B cell (primary cell): ENCODE results near the gene NOD2. TPM values are rescaled to one million over a fixed set of nuclear protein-coding genes. Genes with fewer than 3 reads are reported as not detected.

Experiments used
- ATAC-seq: fragments of 200-7000 bp; cut with Tn5 transposase; one replicate; pipeline ENCODE4 v1.10.0; 2021; ENCODE audit warnings: low read depth, mild to moderate bottlenecking, moderate number of reproducible peaks, moderate library complexity
- CTCF ChIA-PET: fragments of 350-600 bp; sonication (Branson Sonifier 250); formaldehyde crosslinking; loops from one replicate; lab custom pipeline; 2021; ENCODE audit warnings: antibody characterized with exemption, inconsistent platforms; lab: Charles Lee
- POLR2A ChIA-PET: fragments of 350-600 bp; sonication (Branson Sonifier 250); formaldehyde crosslinking; loops from one replicate; lab custom pipeline; 2021; ENCODE audit warnings: antibody characterized with exemption; lab: Charles Lee
- DNase-seq: peaks from one replicate; pipeline ENCODE4 v3.0.0; 2013
- H2AFZ ChIP-seq: 2 replicates; pipeline ENCODE4 v1.6.1; 2012; ENCODE audit warnings: mild to moderate bottlenecking, low read depth, low read length; ENCODE audit not compliant: insufficient read depth, poor library complexity, severe bottlenecking
- H3K27ac ChIP-seq, 2 donors: 1 replicate in 1 of 2; 2 replicates in 1 of 2; pipeline ENCODE4 v1.5.1; 2012 to 2013; ENCODE audit warnings: low read length in 2 of 2, mild to moderate bottlenecking in 2 of 2, moderate library complexity in 1 of 2
- H3K27me3 ChIP-seq, 4 experiments: fragments of 200-600 bp in 1 of 4; sonication (generic) in 1 of 4; replicated peaks in 1 of 4; 1 replicate in 2 of 4; 2 replicates in 2 of 4; pipeline versions ENCODE4 v1.6.1 to v1.7.0; 2013 to 2016; ENCODE audit warnings: low read length in 3 of 4, mild to moderate bottlenecking in 2 of 4, mixed read lengths in 1 of 4, moderate library complexity in 1 of 4; ENCODE audit not compliant: insufficient read depth in 4 of 4, control insufficient read depth in 3 of 4; ENCODE audit errors: control extremely low read depth in 1 of 4
- H3K36me3 ChIP-seq, 2 experiments: replicated peaks in 1 of 2; 1 replicate in 1 of 2; 2 replicates in 1 of 2; pipeline versions ENCODE4 v1.6.1 to v1.7.1; 2013; ENCODE audit warnings: low read length in 1 of 2; ENCODE audit not compliant: insufficient read depth in 2 of 2, control insufficient read depth in 1 of 2; ENCODE audit errors: control extremely low read depth in 1 of 2, extremely low read depth in 1 of 2
- H3K4me1 ChIP-seq, 2 donors: fragments of 200-600 bp in 1 of 2; sonication (generic) in 1 of 2; 1 replicate in 1 of 2; 2 replicates in 1 of 2; pipeline versions ENCODE4 v1.5.1 to v1.6.1; 2013 to 2017; ENCODE audit warnings: low read length in 2 of 2; ENCODE audit not compliant: control insufficient read depth in 2 of 2, insufficient read depth in 2 of 2
- H3K4me2 ChIP-seq: replicated peaks from 2 replicates; pipeline ENCODE3; 2012; ENCODE audit warnings: mild to moderate bottlenecking, low read depth, low read length; ENCODE audit not compliant: poor library complexity, severe bottlenecking
- H3K4me3 ChIP-seq, 5 experiments: fragments of 200-600 bp in 1 of 5; sonication (generic) in 1 of 5; 1 replicate in 3 of 5; 2 replicates in 2 of 5; pipeline versions ENCODE4 v1.5.1 to v1.7.0; 2011 to 2016; ENCODE audit warnings: low read length in 4 of 5, mild to moderate bottlenecking in 4 of 5, low read depth in 2 of 5, control low read depth in 1 of 5, moderate library complexity in 1 of 5; ENCODE audit not compliant: insufficient read depth in 1 of 5; ENCODE audit errors: control extremely low read depth in 1 of 5, extremely low read depth in 1 of 5
- H3K79me2 ChIP-seq: fragments of 200-600 bp; sonication (generic); one replicate; pipeline ENCODE4 v1.6.0; 2016; ENCODE audit warnings: low read length; ENCODE audit not compliant: control insufficient read depth, insufficient read depth
- H3K9ac ChIP-seq: fragments of 200-600 bp; sonication (generic); 2 replicates; pipeline ENCODE4 v1.6.1; 2017; ENCODE audit warnings: mild to moderate bottlenecking, low read length, moderate library complexity
- H3K9me3 ChIP-seq, 3 donors: one replicate each; pipeline versions ENCODE4 v1.6.1 to v1.7.1; 2013; ENCODE audit warnings: low read length in 2 of 3; ENCODE audit not compliant: control insufficient read depth in 2 of 3, insufficient read depth in 1 of 3; ENCODE audit errors: control extremely low read depth in 1 of 3
- H4K20me1 ChIP-seq: 2 replicates; pipeline ENCODE4 v1.6.0; 2012; ENCODE audit warnings: mild to moderate bottlenecking, low read length; ENCODE audit not compliant: insufficient read depth, control insufficient read depth, poor library complexity, severe bottlenecking
- H3K27ac Mint-ChIP-seq: one replicate; pipeline ENCODE4 v1.8.0; 2021; ENCODE audit warnings: mixed read lengths
- H3K27me3 Mint-ChIP-seq: one replicate; pipeline ENCODE4 v1.8.0; 2021; ENCODE audit warnings: mixed read lengths
- H3K4me1 Mint-ChIP-seq: one replicate; pipeline ENCODE4 v1.8.0; 2021; ENCODE audit warnings: mixed read lengths
- H3K4me3 Mint-ChIP-seq: one replicate; pipeline ENCODE4 v1.8.0; 2021; ENCODE audit warnings: mixed read lengths
- H3K9me3 Mint-ChIP-seq: one replicate; pipeline ENCODE4 v1.8.0; 2022; ENCODE audit warnings: mixed read lengths; ENCODE audit not compliant: insufficient read depth
- CTCF ChIP-seq: fragments of 200-600 bp; IDR thresholded peaks from one replicate; pipeline ENCODE4 v1.8.0; 2022; ENCODE audit warnings: antibody characterized with exemption, mild to moderate bottlenecking
- EZH2 ChIP-seq: IDR thresholded peaks from 2 replicates; pipeline ENCODE4 v1.6.1; 2012; ENCODE audit warnings: borderline replicate concordance, low read depth, mild to moderate bottlenecking, moderate library complexity, low read length; ENCODE audit not compliant: insufficient read depth, poor library complexity, severe bottlenecking
- WGBS: methylation state at CpG from one replicate; pipeline ENCODE4 v1.1.5; 2013; ENCODE audit warnings: missing lambda C conversion rate; ENCODE audit not compliant: insufficient coverage; 5-methylcytosine and 5-hydroxymethylcytosine counted together
- intact Hi-C: fragments of 100-400 bp; cut with micrococcal nuclease; formaldehyde crosslinking; loops from one replicate; pipeline ENCODE4 v1.10.0; 2022
- polyA plus RNA-seq: library from polyadenylated mRNA; depleted of rRNA; stranded (reverse); fragments of >200 nt; gene quantifications from 2 replicates; pipeline ENCODE4 v1.2.3, GENCODE V29; 2012
- total RNA-seq, 2 donors: library from RNA; stranded (reverse); fragments of 120-200 nt in 1 of 2; gene quantifications; 1 replicate in 1 of 2; 2 replicates in 1 of 2; pipeline versions ENCODE4 v1.2.3 to v1.2.4, GENCODE V29; 2013 to 2022

NOD2 gene
- total and polyA plus RNA-seq, 2 donors (not counting 1 experiment from before 2014, with no cell fraction given) = 1.2 to 1.8 TPM

- ATAC-seq (peak; percentile 67), DNase-seq (peak; percentile 56)
- peak overlapping the region; percentile 61 for H3K4me3 Mint-ChIP-seq
- peak overlapping the region; percentile 71 for H3K27ac Mint-ChIP-seq
- Histone ChIP-seq H2AFZ (peak overlapping the region; percentile 64), H3K9me3 (peaks cover 0 to 16% (median 4%) of the 10 kb centered on the region in 3 donors), H3K79me2 (peaks cover under 1% of the 10 kb centered on the region), H3K4me1 (peaks cover 10 to 21% of the 10 kb centered on the region in 2 donors), H3K4me3 (peak overlapping the region in 3 of 5 experiments; percentile 30 to 36 (median 36)), H3K27me3 (no peaks in the 10 kb centered on the region), H3K9ac (peak overlapping the region; percentile 36), H3K4me2 (peak overlapping the region; percentile 76), H3K27ac (peak overlapping the region in 1 of 2 donors; percentile 37), H3K36me3 (peaks cover 0 to 17% of the 10 kb centered on the region in 2 experiments), H4K20me1 (no peaks in the 10 kb centered on the region)
- intact Hi-C loops = loop anchor here (2.0 to 5.0 kb wide), 3 partner anchors 14 to 640 kb away; partner anchors contain the start of genes BRD7, CNEP1R1 and SNX20
- no peak for TF ChIP-seq CTCF
- TF ChIP-seq EZH2 = no peak
- POLR2A ChIA-PET = interaction anchor here (1.0 to 2.3 kb wide), 3 partner anchors 14 to 392 kb away, joined by 4 to 5 read pairs (median 5); partner anchors contain the start of gene SNX20
- H3K9me3 Mint-ChIP-seq = no peaks in the 10 kb centered on the region
- peaks cover 25% of the 10 kb centered on the region for H3K4me1 Mint-ChIP-seq
- WGBS = 46% methylated on average over 6 of the region's 9 CpGs
- H3K27me3 Mint-ChIP-seq = no peaks in the 10 kb centered on the region
- CTCF ChIA-PET = interaction anchor here (0.5 to 9.5 kb wide), 24 partner anchors 10 to 642 kb away, joined by 3 to 154 read pairs (median 12); partner anchors contain the start of genes BRD7, CNEP1R1, CYLD and NKD1
Measured at GRCh38 chr16:50666658-50667496, 26.5 kb upstream of the NOD2 start.
